ENCODE data around the gene RNF149. TPM values are rescaled to one million over a fixed set of nuclear protein-coding genes. Genes with fewer than 3 reads are reported as not detected.

Gene RNF149
- total RNA-seq, 1 donor from 2014 or later: 39.9 TPM

DNA sequence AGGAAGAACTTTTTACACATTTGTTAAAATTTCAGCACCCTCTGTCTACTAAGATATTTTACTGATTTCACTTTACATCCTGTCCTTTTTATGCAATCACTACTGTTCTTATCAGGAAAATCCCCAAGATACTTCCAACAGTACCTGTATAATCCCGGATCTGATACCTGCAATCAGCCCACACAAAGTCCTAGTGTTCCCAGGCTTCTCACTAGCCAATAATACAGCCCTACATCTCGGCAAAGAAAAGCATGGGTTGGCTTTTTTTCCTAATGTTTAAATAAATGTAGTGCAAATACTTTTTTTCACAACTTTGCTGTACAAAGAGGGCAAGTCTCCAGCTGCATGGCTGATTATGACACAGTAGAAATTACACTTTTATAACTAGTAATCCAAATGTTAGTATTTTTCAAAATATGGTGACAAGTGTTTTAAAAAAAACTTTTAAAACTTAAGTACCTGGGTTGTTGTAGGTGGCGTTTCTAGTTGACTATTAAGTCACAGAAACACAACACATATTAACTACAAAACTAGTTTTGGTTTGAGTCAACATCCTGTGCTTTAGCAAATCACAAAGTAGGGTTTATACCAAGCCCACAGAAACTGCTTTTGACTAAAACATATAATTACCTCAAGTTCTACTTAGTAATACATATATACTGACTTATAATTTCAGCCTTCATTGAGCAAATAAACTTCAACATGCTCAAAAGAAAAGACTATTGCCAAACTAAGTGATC lies 36.3 kb downstream of the RNF149 start:
- H3K9me3 ChIP-seq: no peaks in the 10 kb centered on the region
- H3K36me3 ChIP-seq: peaks cover 55 to 74% of the 10 kb centered on the region in 2 donors
- no peak for DNase-seq (ENCODE audit: low spot score in 2 of 2)
- no peaks in the 10 kb centered on the region for H3K4me1 ChIP-seq
- TF ChIP-seq, protein P1, sequence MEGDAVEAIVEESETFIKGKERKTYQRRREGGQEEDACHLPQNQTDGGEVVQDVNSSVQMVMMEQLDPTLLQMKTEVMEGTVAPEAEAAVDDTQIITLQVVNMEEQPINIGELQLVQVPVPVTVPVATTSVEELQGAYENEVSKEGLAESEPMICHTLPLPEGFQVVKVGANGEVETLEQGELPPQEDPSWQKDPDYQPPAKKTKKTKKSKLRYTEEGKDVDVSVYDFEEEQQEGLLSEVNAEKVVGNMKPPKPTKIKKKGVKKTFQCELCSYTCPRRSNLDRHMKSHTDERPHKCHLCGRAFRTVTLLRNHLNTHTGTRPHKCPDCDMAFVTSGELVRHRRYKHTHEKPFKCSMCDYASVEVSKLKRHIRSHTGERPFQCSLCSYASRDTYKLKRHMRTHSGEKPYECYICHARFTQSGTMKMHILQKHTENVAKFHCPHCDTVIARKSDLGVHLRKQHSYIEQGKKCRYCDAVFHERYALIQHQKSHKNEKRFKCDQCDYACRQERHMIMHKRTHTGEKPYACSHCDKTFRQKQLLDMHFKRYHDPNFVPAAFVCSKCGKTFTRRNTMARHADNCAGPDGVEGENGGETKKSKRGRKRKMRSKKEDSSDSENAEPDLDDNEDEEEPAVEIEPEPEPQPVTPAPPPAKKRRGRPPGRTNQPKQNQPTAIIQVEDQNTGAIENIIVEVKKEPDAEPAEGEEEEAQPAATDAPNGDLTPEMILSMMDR (IDR thresholded peaks at IDR 0.05): no peak
- intact Hi-C loops (cut with DNase I): no loop called here
- no peak overlapping the region for H3K4me3 ChIP-seq
- no peak overlapping the region for H3K27ac ChIP-seq
- H3K27me3 ChIP-seq: no peaks in the 10 kb centered on the region

DNA sequence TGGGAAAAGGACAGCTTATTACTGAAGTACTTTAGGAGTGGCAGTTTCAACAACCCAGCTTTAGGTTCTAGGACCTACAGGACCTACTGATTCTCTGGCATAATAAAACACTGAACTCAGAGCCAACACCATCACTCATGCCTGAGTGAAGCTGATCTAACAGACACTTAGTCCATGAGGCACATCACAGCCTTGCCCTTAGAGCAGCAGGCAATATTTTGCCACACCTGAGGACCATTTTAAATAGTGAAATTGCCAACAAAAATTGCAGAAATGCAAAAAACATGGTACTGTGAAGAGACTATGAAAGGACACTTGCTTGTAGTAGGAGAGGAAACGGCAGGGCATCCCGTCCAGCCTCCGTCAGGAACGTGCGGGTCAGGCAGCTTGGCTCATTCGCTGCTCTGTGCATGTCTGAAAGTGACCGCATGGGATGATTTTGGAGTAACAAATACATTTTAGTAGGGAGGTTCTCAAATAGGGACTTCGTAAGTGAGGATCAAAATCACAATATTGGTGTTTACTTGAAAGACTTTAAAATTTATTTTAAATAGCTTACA lies 37.7 kb downstream of the RNF149 start:
- TF ChIP-seq, protein P1 (IDR thresholded peaks at IDR 0.05): no peak
- Histone ChIP-seq H3K36me3 (peaks cover 68 to 83% of the 10 kb centered on the region in 2 donors), H3K9me3 (no peaks in the 10 kb centered on the region), H3K4me1 (no peaks in the 10 kb centered on the region), H3K4me3 (no peak overlapping the region), H3K27me3 (no peaks in the 10 kb centered on the region), H3K27ac (no peak overlapping the region)
- no peak for DNase-seq (ENCODE audit: low spot score in 2 of 2)
- intact Hi-C loops (cut with DNase I): no loop called here

DNA sequence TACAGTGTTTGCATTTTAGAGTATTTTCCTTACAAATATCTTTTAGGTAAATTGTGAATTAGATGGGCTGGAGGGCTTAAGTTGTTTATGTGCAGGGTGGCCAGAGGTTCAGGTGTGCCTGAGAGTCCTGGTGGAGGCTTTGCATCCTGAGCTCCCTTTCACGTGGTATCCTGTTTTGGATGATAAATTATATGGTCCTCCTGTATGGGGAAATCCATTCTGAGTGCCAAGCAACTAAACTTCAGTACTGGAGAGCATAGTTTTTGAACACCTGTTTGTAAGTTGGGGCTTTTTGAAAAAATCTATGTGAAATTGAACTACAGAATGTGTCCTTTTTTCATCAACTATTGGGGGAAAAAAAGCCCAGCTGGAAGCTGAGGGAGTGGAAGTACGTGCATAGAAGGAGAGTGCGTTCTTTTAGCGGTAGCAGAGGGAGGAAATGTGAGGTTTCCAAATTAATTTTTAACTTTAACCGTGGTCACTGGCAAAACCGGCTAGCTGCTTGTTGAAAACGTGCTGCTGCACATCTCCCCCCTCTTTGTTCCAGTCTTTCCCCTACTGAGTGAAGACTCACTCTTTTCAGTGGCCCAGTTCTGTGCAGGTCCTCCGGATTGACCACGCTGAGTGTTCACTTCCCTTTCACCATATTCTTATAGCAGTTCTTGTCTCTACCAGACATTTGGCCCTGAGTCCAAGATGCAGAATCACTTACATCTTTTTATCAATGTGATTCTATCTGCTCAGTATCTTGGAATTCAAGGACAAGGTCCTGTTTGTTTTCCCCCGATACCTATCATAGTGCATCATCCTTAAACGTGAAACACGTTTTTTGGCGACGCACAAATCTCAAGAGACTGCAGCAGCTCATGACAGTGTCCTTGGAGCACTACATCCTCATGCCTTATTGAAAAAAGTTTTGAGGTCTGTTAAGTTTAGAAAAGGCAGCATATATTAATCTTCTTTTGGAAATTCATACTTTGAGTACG lies 40.5 kb downstream of the RNF149 start:
- H3K36me3 ChIP-seq: peaks cover 78 to 93% of the 10 kb centered on the region in 2 donors
- H3K4me3 ChIP-seq: no peak overlapping the region
- H3K27ac ChIP-seq: no peak overlapping the region
- no peak for DNase-seq (ENCODE audit: low spot score in 2 of 2)
- H3K27me3 ChIP-seq: no peaks in the 10 kb centered on the region
- intact Hi-C loops (cut with DNase I): no loop called here
- TF ChIP-seq, protein P1 (IDR thresholded peaks at IDR 0.05): no peak
- H3K4me1 ChIP-seq: no peaks in the 10 kb centered on the region
- H3K9me3 ChIP-seq: no peaks in the 10 kb centered on the region

DNA sequence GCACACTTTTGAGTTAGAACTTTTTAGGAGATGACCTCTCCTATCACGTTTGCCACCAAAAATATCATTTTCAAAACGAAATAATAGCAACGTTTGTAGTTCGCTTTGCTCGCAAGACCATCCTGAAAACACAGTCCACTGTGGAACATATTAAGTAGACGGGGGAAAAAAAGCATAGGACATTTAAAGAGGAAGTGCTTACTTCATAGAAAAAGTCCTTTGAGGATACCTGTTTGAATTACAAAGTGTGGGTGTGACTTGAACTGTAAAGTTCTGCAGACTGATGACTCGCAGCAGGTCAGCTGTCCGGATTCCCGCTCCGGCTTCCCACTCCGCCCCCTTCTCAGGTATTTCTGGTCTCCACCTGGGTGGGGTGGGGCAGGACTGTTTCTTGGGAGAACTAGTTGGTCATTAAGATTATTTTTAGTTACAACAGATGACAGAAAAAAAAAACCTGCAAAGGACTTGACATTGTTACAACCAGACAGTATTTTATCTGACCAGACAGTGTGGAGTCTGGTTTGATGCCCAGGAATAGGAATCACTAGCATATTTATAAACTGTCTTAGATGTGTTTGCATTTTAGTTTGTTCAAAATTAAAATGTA lies 42.5 kb downstream of the RNF149 start:
- Histone ChIP-seq H3K27ac (no peak overlapping the region), H3K9me3 (no peaks in the 10 kb centered on the region), H3K4me3 (no peak overlapping the region), H3K27me3 (no peaks in the 10 kb centered on the region), H3K36me3 (peaks cover 72 to 82% of the 10 kb centered on the region in 2 donors), H3K4me1 (no peaks in the 10 kb centered on the region)
- no peak for DNase-seq (ENCODE audit: low spot score in 2 of 2)
- intact Hi-C loops (cut with DNase I): no loop called here
- TF ChIP-seq, protein P1 (IDR thresholded peaks at IDR 0.05): no peak

DNA sequence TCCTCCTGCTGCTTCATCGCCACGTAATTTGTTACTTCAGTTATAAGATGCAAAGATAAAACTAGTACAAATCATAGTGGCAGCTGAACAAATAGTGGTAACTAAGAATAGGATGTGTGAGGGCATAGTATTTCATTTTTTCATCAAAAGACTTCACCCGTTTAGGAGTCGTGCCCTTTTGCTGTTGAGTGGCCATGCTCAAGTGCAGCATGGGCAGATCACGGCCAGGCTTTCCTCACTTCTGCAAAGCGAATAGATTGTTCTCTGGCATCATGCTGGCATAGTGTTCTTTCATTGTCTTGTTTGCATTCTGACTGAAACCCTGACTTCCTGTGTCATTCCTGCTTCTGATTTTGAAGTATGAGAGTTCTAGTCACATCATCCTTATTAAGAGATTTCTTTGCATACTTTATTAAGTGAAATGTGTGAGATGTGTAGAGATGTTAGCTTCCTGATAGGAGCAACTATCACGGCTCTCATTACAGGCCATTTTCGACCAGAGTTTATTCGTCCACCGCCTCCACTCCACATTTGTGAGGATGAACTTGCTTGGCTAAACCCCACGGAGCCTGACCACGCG lies 44.1 kb downstream of the RNF149 start:
- Histone ChIP-seq H3K9me3 (no peaks in the 10 kb centered on the region), H3K27me3 (no peaks in the 10 kb centered on the region), H3K4me1 (no peaks in the 10 kb centered on the region), H3K27ac (no peak overlapping the region), H3K4me3 (no peak overlapping the region), H3K36me3 (peaks cover 62 to 69% of the 10 kb centered on the region in 2 donors)
- no peak for DNase-seq (ENCODE audit: low spot score in 2 of 2)
- TF ChIP-seq, protein P1 (IDR thresholded peaks at IDR 0.05): no peak
- intact Hi-C loops (cut with DNase I): no loop called here

Measured in ascending aorta (tissue), 2 donors.